ENCODE data around the gene ART1.

- TF ChIP-seq BRCA1 (IDR thresholded peaks at IDR 0.05; ENCODE audit: low read depth, low read length), result no peak
- TF ChIP-seq, protein P1, sequence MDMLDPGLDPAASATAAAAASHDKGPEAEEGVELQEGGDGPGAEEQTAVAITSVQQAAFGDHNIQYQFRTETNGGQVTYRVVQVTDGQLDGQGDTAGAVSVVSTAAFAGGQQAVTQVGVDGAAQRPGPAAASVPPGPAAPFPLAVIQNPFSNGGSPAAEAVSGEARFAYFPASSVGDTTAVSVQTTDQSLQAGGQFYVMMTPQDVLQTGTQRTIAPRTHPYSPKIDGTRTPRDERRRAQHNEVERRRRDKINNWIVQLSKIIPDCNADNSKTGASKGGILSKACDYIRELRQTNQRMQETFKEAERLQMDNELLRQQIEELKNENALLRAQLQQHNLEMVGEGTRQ (IDR thresholded peaks at IDR 0.05; ENCODE audit: low read length), result no peak
- TF ChIP-seq, protein P2, sequence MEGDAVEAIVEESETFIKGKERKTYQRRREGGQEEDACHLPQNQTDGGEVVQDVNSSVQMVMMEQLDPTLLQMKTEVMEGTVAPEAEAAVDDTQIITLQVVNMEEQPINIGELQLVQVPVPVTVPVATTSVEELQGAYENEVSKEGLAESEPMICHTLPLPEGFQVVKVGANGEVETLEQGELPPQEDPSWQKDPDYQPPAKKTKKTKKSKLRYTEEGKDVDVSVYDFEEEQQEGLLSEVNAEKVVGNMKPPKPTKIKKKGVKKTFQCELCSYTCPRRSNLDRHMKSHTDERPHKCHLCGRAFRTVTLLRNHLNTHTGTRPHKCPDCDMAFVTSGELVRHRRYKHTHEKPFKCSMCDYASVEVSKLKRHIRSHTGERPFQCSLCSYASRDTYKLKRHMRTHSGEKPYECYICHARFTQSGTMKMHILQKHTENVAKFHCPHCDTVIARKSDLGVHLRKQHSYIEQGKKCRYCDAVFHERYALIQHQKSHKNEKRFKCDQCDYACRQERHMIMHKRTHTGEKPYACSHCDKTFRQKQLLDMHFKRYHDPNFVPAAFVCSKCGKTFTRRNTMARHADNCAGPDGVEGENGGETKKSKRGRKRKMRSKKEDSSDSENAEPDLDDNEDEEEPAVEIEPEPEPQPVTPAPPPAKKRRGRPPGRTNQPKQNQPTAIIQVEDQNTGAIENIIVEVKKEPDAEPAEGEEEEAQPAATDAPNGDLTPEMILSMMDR (IDR thresholded peaks at IDR 0.05; ENCODE audit: control extremely low read depth in 1 of 3, insufficient read depth in 1 of 3, low read depth in 1 of 3, low read length in 3 of 3), result no peak
- TF ChIP-seq ASH2L (IDR thresholded peaks at IDR 0.05; ENCODE audit: low read length), result no peak
- TF ChIP-seq POLR2AphosphoS5 (IDR thresholded peaks at IDR 0.05; ENCODE audit: low read depth, low read length), result no peak
- TF ChIP-seq RAD21 (IDR thresholded peaks at IDR 0.05 in 1 of 2, conservative IDR thresholded peaks at IDR 0.05 in 1 of 2; ENCODE audit: low read depth in 2 of 2, low read length in 2 of 2), result no peak
- no peak for TF ChIP-seq EZH2 (IDR thresholded peaks at IDR 0.05; ENCODE audit: low read depth, low read length, severe bottlenecking)
- TF ChIP-seq RNF2 (IDR thresholded peaks at IDR 0.05; ENCODE audit: borderline replicate concordance, low read depth, low read length, missing control alignments, poor library complexity, severe bottlenecking), result no peak
These were observed 41.0 kb downstream of the ART1 start for GRCh38 chr11:3685923-3686322.

Data from H1 (cell line).